Loucy (cell line): ENCODE results near the gene NSD2.

Experiments
- H2AFZ ChIP-seq: fragments of 200-600 bp; sonication (generic); 2 replicates; pipeline ENCODE4 v1.6.0; 2016; ENCODE audit warnings: antibody characterized with exemption, mild to moderate bottlenecking, low read length, moderate library complexity
- H3F3A ChIP-seq: fragments of 200-600 bp; 2 replicates; pipeline ENCODE4 v1.6.0; 2016; ENCODE audit warnings: antibody characterized with exemption, low read depth, mild to moderate bottlenecking
- H3K27me3 ChIP-seq: fragments of 200-600 bp; sonication (generic); 2 replicates; pipeline ENCODE4 v1.6.1; 2014; ENCODE audit warnings: low read length, mild to moderate bottlenecking; ENCODE audit not compliant: insufficient read depth, poor library complexity, severe bottlenecking
- H3K36me3 ChIP-seq: fragments of 200-600 bp; sonication (generic); 2 replicates; pipeline ENCODE4 v1.6.1; 2016; ENCODE audit warnings: low read length; ENCODE audit not compliant: insufficient read depth
- H3K4me1 ChIP-seq: fragments of 200-600 bp; sonication (generic); 2 replicates; pipeline ENCODE4 v1.5.1; 2014; ENCODE audit warnings: low read length, mild to moderate bottlenecking; ENCODE audit not compliant: insufficient read depth, poor library complexity, severe bottlenecking
- H3K4me2 ChIP-seq: fragments of 200-600 bp; sonication (generic); 2 replicates; pipeline ENCODE4 v1.6.0; 2014; ENCODE audit warnings: antibody characterized with exemption, low read length, low read depth, mild to moderate bottlenecking; ENCODE audit not compliant: poor library complexity, severe bottlenecking
- H3K4me3 ChIP-seq: fragments of 200-600 bp; sonication (generic); 2 replicates; pipeline ENCODE4 v1.5.1; 2014; ENCODE audit warnings: low read length, mild to moderate bottlenecking, mixed read lengths; ENCODE audit not compliant: poor library complexity, severe bottlenecking
- H3K79me2 ChIP-seq: fragments of 200-600 bp; sonication (generic); 2 replicates; pipeline ENCODE4 v1.6.1; 2014; ENCODE audit warnings: low read length; ENCODE audit not compliant: insufficient read depth
- H3K9ac ChIP-seq: fragments of 200-600 bp; sonication (generic); 2 replicates; pipeline ENCODE4 v1.6.0; 2014; ENCODE audit warnings: mild to moderate bottlenecking, low read depth, low read length, moderate library complexity; ENCODE audit not compliant: poor library complexity, severe bottlenecking
- H3K9me2 ChIP-seq: fragments of 200-600 bp; sonication (generic); replicated peaks from 2 replicates; pipeline ENCODE4 v1.6.1; 2016; ENCODE audit warnings: low read depth, low read length, mixed read lengths
- H3K9me3 ChIP-seq: fragments of 200-600 bp; sonication (generic); 2 replicates; pipeline ENCODE4 v1.6.1; 2014; ENCODE audit warnings: mild to moderate bottlenecking, antibody characterized with exemption, low read length, low read depth; ENCODE audit not compliant: insufficient read depth
- H4K20me1 ChIP-seq: fragments of 200-600 bp; sonication (generic); 2 replicates; pipeline ENCODE4 v1.6.0; 2014; ENCODE audit warnings: antibody characterized with exemption, low read length, mild to moderate bottlenecking; ENCODE audit not compliant: insufficient read depth, poor library complexity, severe bottlenecking
- CTCF ChIP-seq: fragments of 200-600 bp; sonication (generic); conservative IDR thresholded peaks from 2 replicates; pipeline ENCODE4 v1.5.1; 2014; ENCODE audit warnings: mild to moderate bottlenecking, antibody characterized with exemption, low read length
- EZH2phosphoT487 ChIP-seq: fragments of 200-600 bp; IDR thresholded peaks from 2 replicates; pipeline ENCODE4 v1.6.1; 2018; ENCODE audit warnings: antibody characterized with exemption, mild to moderate bottlenecking, moderate library complexity, borderline replicate concordance

The NSD2 gene

GRCh38 chr4:1971456-1972200, 100.4 kb downstream of the NSD2 start:
- no peaks in the 10 kb centered on the region for H3K27me3 ChIP-seq
- H3K9me3 ChIP-seq = no peaks in the 10 kb centered on the region
- H3K9ac ChIP-seq = no peak overlapping the region
- no peaks in the 10 kb centered on the region for H3F3A ChIP-seq
- no peaks in the 10 kb centered on the region for H3K9me2 ChIP-seq
- H2AFZ ChIP-seq = no peak overlapping the region
- no peaks in the 10 kb centered on the region for H3K79me2 ChIP-seq
- TF ChIP-seq CTCF (no peak), EZH2phosphoT487 (no peak)
- no peaks in the 10 kb centered on the region for H4K20me1 ChIP-seq
- no peak overlapping the region for H3K4me3 ChIP-seq
- H3K4me2 ChIP-seq = no peak overlapping the region
- H3K36me3 ChIP-seq = peaks cover 91% of the 10 kb centered on the region
- no peaks in the 10 kb centered on the region for H3K4me1 ChIP-seq

- no peak overlapping the region for H3K4me2 ChIP-seq
- no peaks in the 10 kb centered on the region for H4K20me1 ChIP-seq
- no peaks in the 10 kb centered on the region for H3K27me3 ChIP-seq
- no peaks in the 10 kb centered on the region for H3K4me1 ChIP-seq
- TF ChIP-seq CTCF (no peak), EZH2phosphoT487 (no peak)
- H3K9ac ChIP-seq = no peak overlapping the region
- H3K79me2 ChIP-seq = no peaks in the 10 kb centered on the region
- H3K9me2 ChIP-seq = no peaks in the 10 kb centered on the region
- no peak overlapping the region for H3K4me3 ChIP-seq
- no peaks in the 10 kb centered on the region for H3K9me3 ChIP-seq
- peaks cover 98% of the 10 kb centered on the region for H3K36me3 ChIP-seq
- no peak overlapping the region for H2AFZ ChIP-seq
- no peaks in the 10 kb centered on the region for H3F3A ChIP-seq
Measured at GRCh38 chr4:1972414-1972813, 101.2 kb downstream of the NSD2 start.

- Histone ChIP-seq H3K9me3 (no peaks in the 10 kb centered on the region), H4K20me1 (no peaks in the 10 kb centered on the region), H3K27me3 (no peaks in the 10 kb centered on the region), H3K4me1 (no peaks in the 10 kb centered on the region), H3K79me2 (no peaks in the 10 kb centered on the region), H3K9ac (no peak overlapping the region), H3K4me2 (no peak overlapping the region), H2AFZ (no peak overlapping the region), H3K9me2 (no peaks in the 10 kb centered on the region), H3K4me3 (no peak overlapping the region), H3F3A (no peaks in the 10 kb centered on the region), H3K36me3 (peaks cover 97% of the 10 kb centered on the region)
- TF ChIP-seq EZH2phosphoT487 (no peak), CTCF (no peak)
Measured at GRCh38 chr4:1973218-1973617, 102.0 kb downstream of the NSD2 start.
